ENCODE results near the gene FYB1. TPM values are rescaled to one million over a fixed set of nuclear protein-coding genes. Genes with fewer than 3 reads are reported as not detected.
"Not testable (repeated sequence)": the region's sequence is repeated elsewhere in the genome, so short reads cannot be mapped to it uniquely, and the experiment has no call there.

The FYB1 gene
- total RNA-seq, 1 experiment from 2014 or later = not detected

- no peaks in the 10 kb centered on the region; a peak in 1 of 5 replicates for H3K9me3 Mint-ChIP-seq
- Histone ChIP-seq H3K79me1 (ENCODE audit: insufficient read depth, low read depth, low read length, poor library complexity, severe bottlenecking) (no peaks in the 10 kb centered on the region), H3K9ac (ENCODE audit: extremely low read depth, insufficient read length, low read length) (no peak overlapping the region), H3K9me3 (ENCODE audit: control insufficient read depth, low read depth, low read length) (no peaks in the 10 kb centered on the region), H3K4ac (ENCODE audit: low read depth, low read length) (no peak overlapping the region), H2BK15ac (ENCODE audit: low read depth, low read length) (no peak overlapping the region), H3K27me3 (ENCODE audit: insufficient read depth, low read length) (no peaks in the 10 kb centered on the region), H3K4me1 (ENCODE audit: insufficient read depth, low read length) (no peaks in the 10 kb centered on the region), H3K23ac (ENCODE audit: insufficient read length, low read depth, low read length) (no peak overlapping the region), H3K14ac (ENCODE audit: insufficient read depth, low read length) (no peak overlapping the region; the same call in 1 of the 2 replicates), H2BK20ac (ENCODE audit: low read depth, low read length, poor library complexity, severe bottlenecking) (no peak overlapping the region), H2AFZ (ENCODE audit: low read length) (no peak overlapping the region), H3K23me2 (ENCODE audit: insufficient read length, low read depth, low read length, poor library complexity, severe bottlenecking) (no peaks in the 10 kb centered on the region), H2AK5ac (ENCODE audit: insufficient read length, low read length) (no peak overlapping the region), H3K4me2 (ENCODE audit: insufficient read depth, insufficient read length, low read length) (no peak overlapping the region), H3K79me2 (ENCODE audit: insufficient read depth, low read length) (no peaks in the 10 kb centered on the region), H4K5ac (ENCODE audit: insufficient read length, low read depth, low read length) (no peak overlapping the region), H2BK120ac (ENCODE audit: low read depth, low read length, poor library complexity, severe bottlenecking) (no peak overlapping the region), H2BK5ac (ENCODE audit: insufficient read length, low read length) (no peak overlapping the region), H2BK12ac (ENCODE audit: insufficient read length, low read depth, low read length) (no peak overlapping the region), H3K18ac (ENCODE audit: insufficient read length, low read depth, low read length) (no peak overlapping the region), H4K20me1 (ENCODE audit: control insufficient read depth, insufficient read depth, insufficient read length) (no peaks in the 10 kb centered on the region), H3K27ac (ENCODE audit: insufficient read length, low read depth, low read length) (no peak overlapping the region), H4K8ac (replicated peaks; ENCODE audit: insufficient read length, low read depth, low read length) (no peak overlapping the region), H3K56ac (ENCODE audit: insufficient read length, low read depth, low read length) (no peak overlapping the region), H4K91ac (ENCODE audit: insufficient read length, low read depth, low read length) (no peak overlapping the region), H3T11ph (ENCODE audit: low read length) (no peak overlapping the region)
- no peak overlapping the region for H3K4me3 Mint-ChIP-seq
- H3K4me1 Mint-ChIP-seq = no peaks in the 10 kb centered on the region
- no peak overlapping the region for H3K27ac Mint-ChIP-seq
- no peaks in the 10 kb centered on the region for H3K27me3 Mint-ChIP-seq (ENCODE audit: low read depth)
- no CpG with 5 or more reads among the region's 9 CpGs for WGBS (ENCODE audit: extremely low coverage, insufficient read length, low lambda C conversion rate)
- H3K36me3 Mint-ChIP-seq (ENCODE audit: insufficient read depth in 1 of 3, low read depth in 3 of 3) = no peaks in the 10 kb centered on the region
- TF ChIP-seq CTCF (conservative IDR thresholded peaks at IDR 0.05) = no peak
- DNase-seq = no peak
These were observed 33.6 kb downstream of the FYB1 start for GRCh38 chr5:39185761-39186160.

- H3K14ac ChIP-seq (ENCODE audit: insufficient read depth, low read length); H3K23me2 ChIP-seq (ENCODE audit: insufficient read length, low read depth, low read length, poor library complexity, severe bottlenecking); H2BK20ac ChIP-seq (ENCODE audit: low read depth, low read length, poor library complexity, severe bottlenecking); H3T11ph ChIP-seq (ENCODE audit: low read length); H3K4me1 Mint-ChIP-seq; H3K4me3 Mint-ChIP-seq; H4K20me1 ChIP-seq (ENCODE audit: control insufficient read depth, insufficient read depth, insufficient read length); H2AK5ac ChIP-seq (ENCODE audit: insufficient read length, low read length); H4K91ac ChIP-seq (ENCODE audit: insufficient read length, low read depth, low read length); H3K9me3 Mint-ChIP-seq; H3K4ac ChIP-seq (ENCODE audit: low read depth, low read length); DNase-seq; H3K9me3 ChIP-seq (ENCODE audit: control insufficient read depth, low read depth, low read length); H2BK120ac ChIP-seq (ENCODE audit: low read depth, low read length, poor library complexity, severe bottlenecking); H3K79me2 ChIP-seq (ENCODE audit: insufficient read depth, low read length); H3K36me3 Mint-ChIP-seq (ENCODE audit: insufficient read depth in 1 of 3, low read depth in 3 of 3); H4K8ac ChIP-seq (replicated peaks; ENCODE audit: insufficient read length, low read depth, low read length); H2AFZ ChIP-seq (ENCODE audit: low read length); H3K27ac ChIP-seq (ENCODE audit: insufficient read length, low read depth, low read length); H3K4me1 ChIP-seq (ENCODE audit: insufficient read depth, low read length); H3K27me3 Mint-ChIP-seq (ENCODE audit: low read depth); H3K18ac ChIP-seq (ENCODE audit: insufficient read length, low read depth, low read length); H3K56ac ChIP-seq (ENCODE audit: insufficient read length, low read depth, low read length); H2BK5ac ChIP-seq (ENCODE audit: insufficient read length, low read length); H3K23ac ChIP-seq (ENCODE audit: insufficient read length, low read depth, low read length); H2BK15ac ChIP-seq (ENCODE audit: low read depth, low read length); H3K9ac ChIP-seq (ENCODE audit: extremely low read depth, insufficient read length, low read length); H3K4me2 ChIP-seq (ENCODE audit: insufficient read depth, insufficient read length, low read length); H3K79me1 ChIP-seq (ENCODE audit: insufficient read depth, low read depth, low read length, poor library complexity, severe bottlenecking); H3K27me3 ChIP-seq (ENCODE audit: insufficient read depth, low read length); H4K5ac ChIP-seq (ENCODE audit: insufficient read length, low read depth, low read length); H2BK12ac ChIP-seq (ENCODE audit: insufficient read length, low read depth, low read length): not testable (repeated sequence)
- no CpG with 5 or more reads among the region's 3 CpGs for WGBS (ENCODE audit: extremely low coverage, insufficient read length, low lambda C conversion rate)
- peak overlapping the region in 1 of 3 experiments; percentile 15; a peak in 1 of 7 replicates for H3K27ac Mint-ChIP-seq
These were observed 39.8 kb downstream of the FYB1 start for GRCh38 chr5:39179561-39179960.

Data from H9 (cell line).